ENCODE results near the gene SEC24B. TPM values are rescaled to one million over a fixed set of nuclear protein-coding genes. Genes with fewer than 3 reads are reported as not detected.

The SEC24B gene
- total RNA-seq (2021; ENCODE audit: unreplicated experiment) (17.6 TPM), Bru-seq, nascent RNA (percentile 82 among the genes with signal in this experiment), BruChase-seq, experiment 1, labeled RNA remaining after a 2-hour chase (percentile 75 among the genes with signal in this experiment), BruChase-seq, experiment 2, labeled RNA remaining after a 6-hour chase (percentile 66 among the genes with signal in this experiment)
- polyA plus RNA-seq (2012; ENCODE audit: insufficient read length) = 8.5 TPM
- long read RNA-seq, partial matches to known transcripts = 9 of 18 reads
- long read RNA-seq, other reads (novel, unspliced or antisense) = 7 of 18 reads

DNA sequence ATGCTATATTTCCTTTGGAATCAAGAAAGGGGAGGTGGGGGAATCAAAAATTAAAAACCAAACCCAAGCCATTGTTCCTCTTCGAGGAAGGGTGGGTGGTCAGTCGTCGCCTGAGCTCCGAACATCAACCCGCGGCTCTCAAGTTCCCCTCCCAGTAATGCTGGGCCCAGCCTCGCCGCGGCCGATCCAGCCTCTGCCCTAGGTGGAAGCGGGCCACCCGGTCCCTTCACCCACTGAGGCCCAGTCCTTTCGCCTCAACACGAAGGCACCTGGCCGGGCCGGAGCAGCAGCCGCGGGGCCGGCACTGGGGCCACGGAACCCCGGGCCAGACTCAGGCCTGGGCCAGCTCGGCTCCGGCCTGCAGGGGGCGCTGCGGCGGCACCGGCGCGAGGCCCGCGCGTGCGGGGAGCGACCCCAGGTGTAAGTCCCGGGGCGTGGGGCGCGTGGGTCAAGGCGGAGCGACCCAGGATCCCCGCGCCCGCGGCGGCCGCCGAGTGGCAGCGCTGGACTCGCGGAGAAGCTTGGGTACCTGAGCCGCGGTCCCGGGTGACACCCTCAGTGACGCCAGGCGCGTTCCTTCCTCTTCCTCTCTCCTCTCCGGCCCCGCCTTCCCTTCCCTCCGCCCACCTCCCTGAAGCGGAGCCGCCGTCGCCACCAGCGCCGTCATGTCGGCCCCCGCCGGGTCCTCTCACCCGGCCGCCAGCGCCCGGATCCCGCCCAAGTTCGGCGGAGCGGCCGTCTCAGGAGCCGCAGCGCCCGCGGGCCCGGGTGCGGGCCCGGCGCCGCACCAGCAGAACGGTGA lies at the start of gene SEC24B:
TSS of gene SEC24B (plus strand) at position 611 of the 802 bp plus-strand sequence. CDS start at position 666, 55 bp downstream.
- Histone ChIP-seq H3K27ac (ENCODE audit: low read length) (peak within 1 kb of the TSS; percentile 84), H3K36me3 (ENCODE audit: control insufficient read depth, insufficient read depth, low read length) (no peaks in the 10 kb centered on the region), H3K27me3 (ENCODE audit: control insufficient read depth, insufficient read depth, low read length) (no peaks in the 10 kb centered on the region), H3K9me3 (ENCODE audit: control insufficient read depth, insufficient read depth, low read depth, low read length) (no peaks in the 10 kb centered on the region), H3K4me3 (ENCODE audit: low read depth in 2 of 2, low read length in 2 of 2) (peak within 1 kb of the TSS; percentile 72 to 78), H3K4me1 (ENCODE audit: control insufficient read depth, insufficient read depth, low read length) (peaks cover 8% of the 10 kb centered on the region)
- in situ Hi-C loops (cut with HindIII; ENCODE audit: low pct_unique_long_range_greater_than_20kb, low sequenced_read_pairs) = no loop called here
- BruUV-seq (replicated peaks) = no TSS peak
- ChIA-PET CTCF (interaction anchor here (0.6 kb wide), 1 partner anchor 262 kb away, joined by 3 read pairs; no protein-coding TSS in a partner anchor), POLR2A (no interaction called here)
- TF ChIP-seq SIN3A (IDR thresholded peaks at IDR 0.05; ENCODE audit: borderline replicate concordance, insufficient read depth, low read depth, low read length) (no peak), TCF7L2 (IDR thresholded peaks at IDR 0.05; ENCODE audit: low read depth, low read length) (no peak), POLR2AphosphoS5 (IDR thresholded peaks at IDR 0.05; ENCODE audit: low read depth, low read length) (0 out of 2 replicates have a peak, but pooled peaks have one; percentile 42)
- TF ChIP-seq, protein P1, sequence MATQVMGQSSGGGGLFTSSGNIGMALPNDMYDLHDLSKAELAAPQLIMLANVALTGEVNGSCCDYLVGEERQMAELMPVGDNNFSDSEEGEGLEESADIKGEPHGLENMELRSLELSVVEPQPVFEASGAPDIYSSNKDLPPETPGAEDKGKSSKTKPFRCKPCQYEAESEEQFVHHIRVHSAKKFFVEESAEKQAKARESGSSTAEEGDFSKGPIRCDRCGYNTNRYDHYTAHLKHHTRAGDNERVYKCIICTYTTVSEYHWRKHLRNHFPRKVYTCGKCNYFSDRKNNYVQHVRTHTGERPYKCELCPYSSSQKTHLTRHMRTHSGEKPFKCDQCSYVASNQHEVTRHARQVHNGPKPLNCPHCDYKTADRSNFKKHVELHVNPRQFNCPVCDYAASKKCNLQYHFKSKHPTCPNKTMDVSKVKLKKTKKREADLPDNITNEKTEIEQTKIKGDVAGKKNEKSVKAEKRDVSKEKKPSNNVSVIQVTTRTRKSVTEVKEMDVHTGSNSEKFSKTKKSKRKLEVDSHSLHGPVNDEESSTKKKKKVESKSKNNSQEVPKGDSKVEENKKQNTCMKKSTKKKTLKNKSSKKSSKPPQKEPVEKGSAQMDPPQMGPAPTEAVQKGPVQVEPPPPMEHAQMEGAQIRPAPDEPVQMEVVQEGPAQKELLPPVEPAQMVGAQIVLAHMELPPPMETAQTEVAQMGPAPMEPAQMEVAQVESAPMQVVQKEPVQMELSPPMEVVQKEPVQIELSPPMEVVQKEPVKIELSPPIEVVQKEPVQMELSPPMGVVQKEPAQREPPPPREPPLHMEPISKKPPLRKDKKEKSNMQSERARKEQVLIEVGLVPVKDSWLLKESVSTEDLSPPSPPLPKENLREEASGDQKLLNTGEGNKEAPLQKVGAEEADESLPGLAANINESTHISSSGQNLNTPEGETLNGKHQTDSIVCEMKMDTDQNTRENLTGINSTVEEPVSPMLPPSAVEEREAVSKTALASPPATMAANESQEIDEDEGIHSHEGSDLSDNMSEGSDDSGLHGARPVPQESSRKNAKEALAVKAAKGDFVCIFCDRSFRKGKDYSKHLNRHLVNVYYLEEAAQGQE (IDR thresholded peaks at IDR 0.05; ENCODE audit: insufficient read depth in 1 of 2, low read depth in 2 of 2, low read length in 1 of 2) = no peak
- TF ChIP-seq, protein P2, sequence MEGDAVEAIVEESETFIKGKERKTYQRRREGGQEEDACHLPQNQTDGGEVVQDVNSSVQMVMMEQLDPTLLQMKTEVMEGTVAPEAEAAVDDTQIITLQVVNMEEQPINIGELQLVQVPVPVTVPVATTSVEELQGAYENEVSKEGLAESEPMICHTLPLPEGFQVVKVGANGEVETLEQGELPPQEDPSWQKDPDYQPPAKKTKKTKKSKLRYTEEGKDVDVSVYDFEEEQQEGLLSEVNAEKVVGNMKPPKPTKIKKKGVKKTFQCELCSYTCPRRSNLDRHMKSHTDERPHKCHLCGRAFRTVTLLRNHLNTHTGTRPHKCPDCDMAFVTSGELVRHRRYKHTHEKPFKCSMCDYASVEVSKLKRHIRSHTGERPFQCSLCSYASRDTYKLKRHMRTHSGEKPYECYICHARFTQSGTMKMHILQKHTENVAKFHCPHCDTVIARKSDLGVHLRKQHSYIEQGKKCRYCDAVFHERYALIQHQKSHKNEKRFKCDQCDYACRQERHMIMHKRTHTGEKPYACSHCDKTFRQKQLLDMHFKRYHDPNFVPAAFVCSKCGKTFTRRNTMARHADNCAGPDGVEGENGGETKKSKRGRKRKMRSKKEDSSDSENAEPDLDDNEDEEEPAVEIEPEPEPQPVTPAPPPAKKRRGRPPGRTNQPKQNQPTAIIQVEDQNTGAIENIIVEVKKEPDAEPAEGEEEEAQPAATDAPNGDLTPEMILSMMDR (IDR thresholded peaks at IDR 0.05) = peak; percentile 93
- intact Hi-C loops (cut with micrococcal nuclease; ENCODE audit: unreplicated experiment) = no loop called here
- DNase-seq (ENCODE audit: low read depth, low spot score) = peak; percentile 13
- peak; percentile 98 for ATAC-seq

DNA sequence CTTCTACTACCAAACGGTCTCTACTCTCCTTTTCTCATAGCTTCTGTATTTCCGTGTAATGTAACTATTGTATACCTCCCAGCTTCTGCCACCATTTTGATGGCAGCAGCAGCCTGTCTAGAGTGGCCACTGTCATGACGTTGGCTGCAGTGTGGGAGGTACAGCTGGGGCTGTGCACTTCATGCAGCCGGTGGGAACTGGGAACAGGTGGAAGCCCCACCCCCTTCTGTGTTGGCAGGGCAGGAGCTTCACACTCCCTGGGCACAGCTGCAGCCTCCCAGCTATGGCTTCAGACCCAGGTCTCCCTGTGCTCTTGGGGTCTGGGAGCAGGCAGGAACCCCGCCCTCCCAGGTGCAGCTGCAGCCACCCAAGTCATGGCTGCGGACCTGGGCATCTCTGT lies 49.8 kb upstream of the SEC24B start:
- ATAC-seq = no peak
- in situ Hi-C loops (cut with HindIII; ENCODE audit: low pct_unique_long_range_greater_than_20kb, low sequenced_read_pairs) = no loop called here
- CTCF ChIA-PET = no interaction called here
- BruUV-seq (replicated peaks) = no TSS peak
- H3K27me3 ChIP-seq (ENCODE audit: control insufficient read depth, insufficient read depth, low read length) = no peaks in the 10 kb centered on the region
- POLR2A ChIA-PET = no interaction called here
- intact Hi-C loops (cut with micrococcal nuclease; ENCODE audit: unreplicated experiment) = no loop called here
- no peak overlapping the region for H3K4me3 ChIP-seq (ENCODE audit: low read depth in 2 of 2, low read length in 2 of 2)
- H3K36me3 ChIP-seq (ENCODE audit: control insufficient read depth, insufficient read depth, low read length) = no peaks in the 10 kb centered on the region
- TF ChIP-seq, protein P2 (IDR thresholded peaks at IDR 0.05) = no peak
- TF ChIP-seq TCF7L2 (IDR thresholded peaks at IDR 0.05; ENCODE audit: low read depth, low read length) = no peak
- no peak for TF ChIP-seq POLR2AphosphoS5 (IDR thresholded peaks at IDR 0.05; ENCODE audit: low read depth, low read length)
- TF ChIP-seq, protein P1 (IDR thresholded peaks at IDR 0.05; ENCODE audit: insufficient read depth in 1 of 2, low read depth in 2 of 2, low read length in 1 of 2) = no peak
- H3K27ac ChIP-seq (ENCODE audit: low read length) = no peak overlapping the region
- no peak for DNase-seq (ENCODE audit: low read depth, low spot score)
- no peaks in the 10 kb centered on the region for H3K9me3 ChIP-seq (ENCODE audit: control insufficient read depth, insufficient read depth, low read depth, low read length)
- H3K4me1 ChIP-seq (ENCODE audit: control insufficient read depth, insufficient read depth, low read length) = no peaks in the 10 kb centered on the region

Measured in Panc1 (cell line).